Heart left ventricle (tissue), 16 donors: ENCODE results near the gene MRNIP. TPM values are rescaled to one million over a fixed set of nuclear protein-coding genes. Genes with fewer than 3 reads are reported as not detected.

Experiments used
- ATAC-seq, 4 donors: fragments of 200-7000 bp; cut with Tn5 transposase; one replicate each; pipeline ENCODE4 v1.9.1; 2020 to 2022; ENCODE audit warnings: moderate library complexity in 4 of 4, mild to moderate bottlenecking in 3 of 4, moderate number of reproducible peaks in 1 of 4
- DNase-seq, 5 donors: peaks; one replicate each; pipeline ENCODE4 v3.0.0-alpha.2; 2020
- H3K27ac ChIP-seq, 12 donors: fragments of 200-600 bp; sonication (generic) in 4 of 12; one replicate each; pipeline versions ENCODE4 v1.5.0 to v1.8.0; 2016 to 2022; ENCODE audit warnings: mild to moderate bottlenecking in 2 of 12
- H3K27me3 ChIP-seq, 9 donors: fragments of 200-600 bp; sonication (generic) in 2 of 9; one replicate each; pipeline versions ENCODE4 v1.5.1 to v1.8.0; 2016 to 2022; ENCODE audit warnings: mild to moderate bottlenecking in 3 of 9
- H3K36me3 ChIP-seq, 9 donors: fragments of 200-600 bp; sonication (generic) in 2 of 9; one replicate each; pipeline versions ENCODE4 v1.5.0 to v1.8.0; 2018 to 2022; ENCODE audit warnings: mild to moderate bottlenecking in 2 of 9
- H3K4me1 ChIP-seq, 12 donors: fragments of 200-600 bp; sonication (generic) in 4 of 12; one replicate each; pipeline versions ENCODE4 v1.5.0 to v1.8.0; 2016 to 2022; ENCODE audit warnings: mild to moderate bottlenecking in 3 of 12
- H3K4me3 ChIP-seq, 12 donors: fragments of 200-600 bp; sonication (generic) in 4 of 12; one replicate each; pipeline versions ENCODE4 v1.5.0 to v1.8.0; 2017 to 2022; ENCODE audit warnings: mild to moderate bottlenecking in 9 of 12, moderate library complexity in 4 of 12
- H3K9me3 ChIP-seq, 12 donors: fragments of 200-600 bp; sonication (generic) in 4 of 12; one replicate each; pipeline versions ENCODE4 v1.5.0 to v1.8.0; 2016 to 2022; ENCODE audit warnings: mild to moderate bottlenecking in 1 of 12
- CTCF ChIP-seq, 12 donors: fragments of 200-600 bp; sonication (generic) in 4 of 12; IDR thresholded peaks; one replicate each; pipeline versions ENCODE4 v1.5.0 to v1.8.0; 2018 to 2022; ENCODE audit warnings: antibody characterized with exemption in 12 of 12, mild to moderate bottlenecking in 5 of 12
- POLR2A ChIP-seq, 2 donors: fragments of 450-650 bp; IDR thresholded peaks; one replicate each; pipeline ENCODE4 v1.6.1; 2017; ENCODE audit warnings: antibody characterized with exemption in 2 of 2, mild to moderate bottlenecking in 2 of 2, moderate library complexity in 2 of 2
- WGBS, 4 donors: extraction: QIAGEN DNeasy Blood & Tissue Kit in 2 of 4; methylation state at CpG; one replicate each; pipeline versions ENCODE4 v1.1.5 to v1.1.7; 2013 to 2018; 5-methylcytosine and 5-hydroxymethylcytosine counted together
- intact Hi-C, 10 donors: fragments of 100-400 bp; cut with DNase I; formaldehyde crosslinking; loops; one replicate each; pipeline versions ENCODE4 v1.11.1 to v1.14.2; 2022
- polyA plus RNA-seq, 2 donors: library from polyadenylated mRNA; stranded (reverse); fragments of 200-250 nt; gene quantifications; one replicate each; pipeline ENCODE4 v1.2.3, GENCODE V29; 2013
- total RNA-seq, 9 donors: library from RNA; depleted of rRNA in 2 of 9; stranded (reverse); fragments of >200 nt in 2 of 9; fragmentation: NEBNext Ultra II Directional in 3 of 9; extraction: Animal tissue kit (Norgen Biotek cat#: 25700) in 3 of 9; gene quantifications; one replicate each; pipeline versions ENCODE4 v1.1.0 to v1.2.4, GENCODE V29; 2016 to 2023
- donor health status: ischemic (EF 13 %, LVEDD 7.1; RV severe dilation, severe dysfunction).
- donor health status: healthy with polysubstance abuse.
- donor health status: DM: no; HTN: yes; CAD: no.
- donor health status: DM: no; HTN: no; CAD: no.
- donor health status: ischemic (EF 25% LVEDD 6.9; RV normal size, moderate dysfunction).
- donor health status: ischemic (EF 25% LVEDD 5.7; RV mildly dilated, moderate dysfunction).
- donor health status: healthy.
- donor health status: DM: yes; HTN: yes; CAD: no.
- donor health status: ischemic (EF 35%, LVEDD 5.7; RV mildly dilated, moderate dysfunction).
- donor health status: nonischemic (EF 11% LVEDD 7.7; RV severe dilation, severe dysfunction).
- donor health status: DM: yes; HTN: yes; CAD: no.
- donor health status: PGD.
- donor health status: ischemic (EF 29% LVEDD 5.4; RV normal size, mild dysfunction).
- donor health status: nonischemic (EF 23%, LVEDD 6.1; RV moderate dilation, normal function).

The MRNIP gene
- total and polyA plus RNA-seq, 11 donors = 8.5 to 24.1 (median 12.3) TPM

- peaks cover 1 to 36% (median 24%) of the 10 kb centered on the region in 9 donors for H3K36me3 ChIP-seq
- H3K27ac ChIP-seq = peak overlapping the region in 2 of 12 donors; percentile 19 to 38
- peaks cover 0 to 51% (median 39%) of the 10 kb centered on the region in 12 donors for H3K4me1 ChIP-seq
- 65 to 66% (median 66%) methylated on average over 11 to 18 of the region's 18 CpGs for WGBS, 4 donors
- TF ChIP-seq POLR2A (IDR thresholded peaks at IDR 0.05) = no peak
- TF ChIP-seq CTCF (IDR thresholded peaks at IDR 0.05) = no peak
- H3K9me3 ChIP-seq = no peaks in the 10 kb centered on the region
- peak in 3 of 5 donors; percentile 31 to 52 (median 37) for DNase-seq
- no peak for ATAC-seq
- intact Hi-C loops = loop anchor here in 6 of 10 donors (5.0 to 10.0 kb wide), 3 partner anchors 51 to 103 kb away; partner anchors contain the start of genes TBC1D9B (in 6 of the 6) and MRNIP (in 1 of the 6)
- no peaks in the 10 kb centered on the region for H3K27me3 ChIP-seq
- H3K4me3 ChIP-seq = no peak overlapping the region
Observed at GRCh38 chr5:179803651-179804554, 54.7 kb downstream of the MRNIP start.

- ATAC-seq (no peak), DNase-seq (peak in 3 of 5 donors; percentile 22 to 40 (median 28))
- intact Hi-C loops = loop anchor here in 6 of 10 donors (5.0 to 10.0 kb wide), 3 partner anchors 52 to 104 kb away; partner anchors contain the start of genes TBC1D9B (in 6 of the 6) and MRNIP (in 1 of the 6)
- 73 to 81% (median 77%) methylated on average over 9 to 11 of the region's 11 CpGs for WGBS, 4 donors
- Histone ChIP-seq H3K27me3 (no peaks in the 10 kb centered on the region), H3K4me3 (no peak overlapping the region), H3K9me3 (no peaks in the 10 kb centered on the region), H3K36me3 (peaks cover 7 to 45% (median 33%) of the 10 kb centered on the region in 9 donors), H3K4me1 (peaks cover 0 to 51% (median 39%) of the 10 kb centered on the region in 12 donors), H3K27ac (peak overlapping the region in 3 of 12 donors; percentile 6 to 38 (median 19))
- no peak for TF ChIP-seq POLR2A (IDR thresholded peaks at IDR 0.05)
- no peak for TF ChIP-seq CTCF (IDR thresholded peaks at IDR 0.05)
Observed at GRCh38 chr5:179802950-179803562, 55.6 kb downstream of the MRNIP start.

- ATAC-seq = no peak
- DNase-seq = peak in 3 of 5 donors; percentile 43 to 59 (median 50)
- peaks cover 7 to 52% (median 40%) of the 10 kb centered on the region in 9 donors for H3K36me3 ChIP-seq
- TF ChIP-seq CTCF (IDR thresholded peaks at IDR 0.05) (no peak), POLR2A (IDR thresholded peaks at IDR 0.05) (no peak)
- intact Hi-C loops = loop anchor here in 6 of 10 donors (5.0 to 10.0 kb wide), 3 partner anchors 52 to 105 kb away; partner anchors contain the start of genes TBC1D9B (in 6 of the 6) and MRNIP (in 1 of the 6)
- H3K4me1 ChIP-seq = peaks cover 0 to 45% (median 37%) of the 10 kb centered on the region in 12 donors
- H3K9me3 ChIP-seq = no peaks in the 10 kb centered on the region
- 73 to 84% (median 78%) methylated on average over 14 to 19 of the region's 19 CpGs for WGBS, 4 donors
- no peak overlapping the region for H3K4me3 ChIP-seq
- H3K27me3 ChIP-seq = no peaks in the 10 kb centered on the region
- peak overlapping the region in 1 of 12 donors; percentile 38 for H3K27ac ChIP-seq
Observed at GRCh38 chr5:179802207-179802883, 56.3 kb downstream of the MRNIP start.
